SU-DHL-6 (cell line): Measurements from ENCODE around the gene NEK10.

Experiments used
- H2AFZ ChIP-seq: fragments of 200-600 bp; sonication (generic); 2 replicates; pipeline ENCODE4 v1.6.1; 2014; ENCODE audit warnings: low read depth, mild to moderate bottlenecking, moderate library complexity, mixed read lengths, antibody characterized with exemption, low read length; ENCODE audit not compliant: severe bottlenecking
- H3F3A ChIP-seq: fragments of 200-600 bp; shearing (Covaris generic); 2 replicates; pipeline ENCODE4 v1.6.0; 2016; ENCODE audit warnings: antibody characterized with exemption, mild to moderate bottlenecking; ENCODE audit not compliant: insufficient read depth
- H3K27ac ChIP-seq: fragments of 200-600 bp; sonication (generic); 2 replicates; pipeline ENCODE4 v1.5.1; 2016; ENCODE audit warnings: low read depth, mild to moderate bottlenecking, low read length, moderate library complexity, mixed read lengths
- H3K27me3 ChIP-seq: fragments of 200-600 bp; sonication (generic), shearing (Covaris generic); 2 replicates; pipeline ENCODE4 v1.6.0; 2014; ENCODE audit warnings: mild to moderate bottlenecking, low read length
- H3K36me3 ChIP-seq: fragments of 200-600 bp; sonication (generic); 2 replicates; pipeline ENCODE4 v1.6.1; 2014; ENCODE audit warnings: mild to moderate bottlenecking, low read length, mixed read lengths
- H3K4me2 ChIP-seq: fragments of 300-600, 200-600 bp; shearing (Covaris generic), sonication (generic); 2 replicates; pipeline ENCODE4 v1.6.0; 2014; ENCODE audit warnings: low read length, low read depth, mild to moderate bottlenecking; ENCODE audit not compliant: poor library complexity, severe bottlenecking
- H3K4me3 ChIP-seq: fragments of 200-600 bp; sonication (generic); 2 replicates; pipeline ENCODE4 v1.5.1; 2014; ENCODE audit warnings: antibody characterized with exemption, low read length, mild to moderate bottlenecking, mixed read lengths; ENCODE audit not compliant: insufficient read depth, poor library complexity, severe bottlenecking
- H3K79me2 ChIP-seq: fragments of 200-600 bp; sonication (generic); 2 replicates; pipeline ENCODE4 v1.6.1; 2014; ENCODE audit warnings: mild to moderate bottlenecking, low read length, moderate library complexity; ENCODE audit not compliant: insufficient read depth
- H3K9ac ChIP-seq: fragments of 200-600 bp; sonication (generic); 2 replicates; pipeline ENCODE4 v1.7.0; 2014; ENCODE audit warnings: mild to moderate bottlenecking, low read length
- H3K9me2 ChIP-seq: fragments of 200-600 bp; sonication (generic); replicated peaks from 2 replicates; pipeline ENCODE4 v1.6.1; 2014; ENCODE audit warnings: low read length; ENCODE audit not compliant: insufficient read depth
- H3K9me3 ChIP-seq: fragments of 200-600 bp; sonication (generic); 2 replicates; pipeline ENCODE4 v1.6.1; 2014; ENCODE audit warnings: low read length, mixed read lengths; ENCODE audit not compliant: insufficient read depth
- H4K20me1 ChIP-seq: fragments of 200-600 bp; sonication (generic); 2 replicates; pipeline ENCODE4 v1.6.1; 2014; ENCODE audit warnings: low read depth, mild to moderate bottlenecking, antibody characterized with exemption, low read length, moderate library complexity, mixed read lengths
- CTCF ChIP-seq: fragments of 200-600 bp; sonication (generic); IDR thresholded peaks from one replicate; pipeline ENCODE4 v1.5.1; 2017; ENCODE audit warnings: antibody characterized with exemption, mild to moderate bottlenecking, low read length, moderate library complexity; ENCODE audit not compliant: insufficient read depth, poor library complexity, severe bottlenecking
- EZH2phosphoT487 ChIP-seq: fragments of 200-600 bp; sonication (generic), shearing (Covaris generic); conservative IDR thresholded peaks from 2 replicates; pipeline ENCODE4 v1.6.1; 2018; ENCODE audit warnings: mild to moderate bottlenecking, antibody characterized with exemption, low read length, moderate library complexity, mixed read lengths

NEK10 gene

GRCh38 chr3:27319847-27320526, 49.2 kb downstream of the NEK10 start:
- no peaks in the 10 kb centered on the region for H3K9me2 ChIP-seq
- H3K9me3 ChIP-seq = no peaks in the 10 kb centered on the region
- TF ChIP-seq EZH2phosphoT487 (no peak), CTCF (no peak)
- H3K9ac ChIP-seq = no peak overlapping the region
- H3K36me3 ChIP-seq = no peaks in the 10 kb centered on the region
- no peaks in the 10 kb centered on the region for H4K20me1 ChIP-seq
- no peak overlapping the region for H3K4me2 ChIP-seq
- no peak overlapping the region for H3K4me3 ChIP-seq
- no peak overlapping the region for H2AFZ ChIP-seq
- no peaks in the 10 kb centered on the region for H3K79me2 ChIP-seq
- no peaks in the 10 kb centered on the region for H3F3A ChIP-seq
- no peaks in the 10 kb centered on the region for H3K27me3 ChIP-seq
- no peak overlapping the region for H3K27ac ChIP-seq

- Histone ChIP-seq H3K36me3 (no peaks in the 10 kb centered on the region), H3K9me2 (no peaks in the 10 kb centered on the region), H3K9ac (no peak overlapping the region), H3K27ac (no peak overlapping the region), H3K4me2 (no peak overlapping the region), H3K4me3 (no peak overlapping the region), H3K27me3 (no peaks in the 10 kb centered on the region), H3F3A (no peaks in the 10 kb centered on the region), H3K79me2 (no peaks in the 10 kb centered on the region), H3K9me3 (no peaks in the 10 kb centered on the region), H2AFZ (no peak overlapping the region), H4K20me1 (no peaks in the 10 kb centered on the region)
- TF ChIP-seq CTCF (no peak), EZH2phosphoT487 (no peak)
Measured at GRCh38 chr3:27319304-27319703, 49.9 kb downstream of the NEK10 start.

- TF ChIP-seq CTCF (no peak), EZH2phosphoT487 (no peak)
- Histone ChIP-seq H3K9me3 (no peaks in the 10 kb centered on the region), H3K79me2 (no peaks in the 10 kb centered on the region), H3K4me3 (no peak overlapping the region), H3K27me3 (no peaks in the 10 kb centered on the region), H3K36me3 (no peaks in the 10 kb centered on the region), H3F3A (no peaks in the 10 kb centered on the region), H2AFZ (no peak overlapping the region), H3K27ac (no peak overlapping the region), H3K4me2 (no peak overlapping the region), H3K9ac (no peak overlapping the region), H3K9me2 (no peaks in the 10 kb centered on the region), H4K20me1 (no peaks in the 10 kb centered on the region)
Measured at GRCh38 chr3:27317096-27317495, 52.1 kb downstream of the NEK10 start.
